ENCODE data around the gene DOC2B. TPM values are rescaled to one million over a fixed set of nuclear protein-coding genes. Genes with fewer than 3 reads are reported as not detected.

DOC2B gene
- total and polyA plus RNA-seq, 7 donors = 0.46 to 12.5 (median 4.9) TPM

GRCh38 chr17:146983-147761, 34.3 kb downstream of the DOC2B start:
- Histone ChIP-seq H3K27ac (no peak overlapping the region), H3K4me3 (no peak overlapping the region), H3K4me1 (peaks cover 0 to 4% (median 2%) of the 10 kb centered on the region in 4 donors), H3K27me3 (no peaks in the 10 kb centered on the region), H3K36me3 (no peaks in the 10 kb centered on the region), H3K9me3 (no peaks in the 10 kb centered on the region)
- DNase-seq = peak; percentile 55
- TF ChIP-seq POLR2AphosphoS5 (IDR thresholded peaks at IDR 0.05) = no peak
- no peak for TF ChIP-seq POLR2A (IDR thresholded peaks at IDR 0.05)
- TF ChIP-seq CTCF (IDR thresholded peaks at IDR 0.05) = no peak
- TF ChIP-seq EP300 (IDR thresholded peaks at IDR 0.05) = no peak
- intact Hi-C loops (cut with DNase I) = no loop called here
- 88 to 91% methylated on average over 27 of the region's 27 CpGs for WGBS, 2 donors

- Histone ChIP-seq H3K4me3 (no peak overlapping the region), H3K36me3 (no peaks in the 10 kb centered on the region), H3K9me3 (no peaks in the 10 kb centered on the region), H3K4me1 (peaks cover 0 to 4% (median 2%) of the 10 kb centered on the region in 4 donors), H3K27me3 (no peaks in the 10 kb centered on the region), H3K27ac (no peak overlapping the region)
- intact Hi-C loops (cut with DNase I) = no loop called here
- TF ChIP-seq POLR2A (IDR thresholded peaks at IDR 0.05) (no peak), POLR2AphosphoS5 (IDR thresholded peaks at IDR 0.05) (no peak), EP300 (IDR thresholded peaks at IDR 0.05) (no peak), CTCF (IDR thresholded peaks at IDR 0.05) (no peak)
- 87 to 89% methylated on average over 10 of the region's 10 CpGs for WGBS, 2 donors
- DNase-seq = no peak
These were observed 34.9 kb downstream of the DOC2B start for GRCh38 chr17:146546-146945.

- H3K27ac ChIP-seq = no peak overlapping the region
These were observed 35.5 kb downstream of the DOC2B start for GRCh38 chr17:145671-146541.

More at GRCh38 chr17:145671-146541, 35.5 kb downstream of the DOC2B start:
- H3K36me3 ChIP-seq = no peaks in the 10 kb centered on the region
- TF ChIP-seq POLR2A (IDR thresholded peaks at IDR 0.05) = no peak
- TF ChIP-seq EP300 (IDR thresholded peaks at IDR 0.05) = no peak
- TF ChIP-seq POLR2AphosphoS5 (IDR thresholded peaks at IDR 0.05) = no peak
- TF ChIP-seq CTCF (IDR thresholded peaks at IDR 0.05) = no peak
- no peaks in the 10 kb centered on the region for H3K27me3 ChIP-seq
- no peaks in the 10 kb centered on the region for H3K9me3 ChIP-seq
- WGBS, 2 donors = 85 to 89% methylated on average over 16 of the region's 16 CpGs
- intact Hi-C loops (cut with DNase I) = no loop called here
- H3K4me3 ChIP-seq = no peak overlapping the region
- DNase-seq = peak; percentile 61
- H3K4me1 ChIP-seq = peaks cover 0 to 4% (median 2%) of the 10 kb centered on the region in 4 donors

Measured in sigmoid colon (tissue), 7 donors.